HUES6 (cell line): Measurements from ENCODE around the gene CPNE6.
"Not testable (repeated sequence)": the region's sequence is repeated elsewhere in the genome, so short reads cannot be mapped to it uniquely, and the experiment has no call there.

Source experiments
- H3K27ac ChIP-seq: 2 replicates; pipeline ENCODE4 v1.7.0; 2013; ENCODE audit warnings: low read depth, mild to moderate bottlenecking, low read length, inconsistent platforms
- H3K27me3 ChIP-seq: 2 replicates; pipeline ENCODE4 v1.6.1; 2013; ENCODE audit warnings: low read length; ENCODE audit not compliant: control insufficient read depth, insufficient read depth
- H3K36me3 ChIP-seq: 2 replicates; pipeline ENCODE4 v1.6.1; 2013; ENCODE audit warnings: low read length; ENCODE audit not compliant: control insufficient read depth, insufficient read depth
- H3K4me1 ChIP-seq: 2 replicates; pipeline ENCODE4 v1.6.1; 2013; ENCODE audit warnings: low read length; ENCODE audit not compliant: control insufficient read depth, insufficient read depth
- H3K4me3 ChIP-seq: 2 replicates; pipeline ENCODE4 v1.5.1; 2013; ENCODE audit warnings: low read depth, low read length
- H3K9ac ChIP-seq: one replicate; pipeline ENCODE4 v1.6.1; 2013; ENCODE audit warnings: mild to moderate bottlenecking, low read length
- H3K9me3 ChIP-seq: 2 replicates; pipeline ENCODE4 v1.6.1; 2013; ENCODE audit warnings: low read depth, low read length; ENCODE audit not compliant: control insufficient read depth, insufficient read depth

Gene CPNE6

DNA sequence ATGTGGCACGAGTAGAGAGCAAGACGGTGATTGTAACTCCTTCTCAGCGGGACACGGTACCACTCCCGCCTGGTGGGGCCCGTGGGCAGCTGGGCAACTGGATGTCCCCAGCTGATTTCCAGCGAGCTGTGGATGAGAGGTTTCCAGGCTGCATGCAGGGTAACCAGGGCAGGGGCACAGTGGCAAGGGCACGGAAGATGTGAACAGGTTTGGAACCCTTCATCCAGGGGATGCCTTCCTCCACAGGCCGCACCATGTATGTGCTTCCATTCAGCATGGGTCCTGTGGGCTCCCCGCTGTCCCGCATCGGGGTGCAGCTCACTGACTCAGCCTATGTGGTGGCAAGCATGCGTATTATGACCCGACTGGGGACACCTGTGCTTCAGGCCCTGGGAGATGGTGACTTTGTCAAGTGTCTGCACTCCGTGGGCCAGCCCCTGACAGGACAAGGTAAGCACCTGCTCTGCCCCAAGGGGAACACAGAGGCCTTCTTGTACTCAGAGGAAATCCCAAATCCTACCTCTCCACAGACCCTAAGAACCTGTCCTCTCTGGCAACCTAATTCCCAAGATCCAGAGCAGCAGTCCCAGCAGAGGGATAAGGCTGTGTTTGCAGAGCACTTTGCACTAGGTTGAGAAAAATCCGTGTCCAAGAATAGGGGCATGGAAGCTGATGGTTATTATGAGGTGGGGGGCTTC, 27.0 kb downstream of the CPNE6 start:
- no peak overlapping the region for H3K4me3 ChIP-seq
- H3K36me3 ChIP-seq: peaks cover 63% of the 10 kb centered on the region
- H3K27ac ChIP-seq: no peak overlapping the region
- no peak overlapping the region for H3K9ac ChIP-seq
- H3K4me1 ChIP-seq: peaks cover 15% of the 10 kb centered on the region
- H3K9me3 ChIP-seq: peaks cover under 1% of the 10 kb centered on the region
- no peaks in the 10 kb centered on the region for H3K27me3 ChIP-seq

DNA sequence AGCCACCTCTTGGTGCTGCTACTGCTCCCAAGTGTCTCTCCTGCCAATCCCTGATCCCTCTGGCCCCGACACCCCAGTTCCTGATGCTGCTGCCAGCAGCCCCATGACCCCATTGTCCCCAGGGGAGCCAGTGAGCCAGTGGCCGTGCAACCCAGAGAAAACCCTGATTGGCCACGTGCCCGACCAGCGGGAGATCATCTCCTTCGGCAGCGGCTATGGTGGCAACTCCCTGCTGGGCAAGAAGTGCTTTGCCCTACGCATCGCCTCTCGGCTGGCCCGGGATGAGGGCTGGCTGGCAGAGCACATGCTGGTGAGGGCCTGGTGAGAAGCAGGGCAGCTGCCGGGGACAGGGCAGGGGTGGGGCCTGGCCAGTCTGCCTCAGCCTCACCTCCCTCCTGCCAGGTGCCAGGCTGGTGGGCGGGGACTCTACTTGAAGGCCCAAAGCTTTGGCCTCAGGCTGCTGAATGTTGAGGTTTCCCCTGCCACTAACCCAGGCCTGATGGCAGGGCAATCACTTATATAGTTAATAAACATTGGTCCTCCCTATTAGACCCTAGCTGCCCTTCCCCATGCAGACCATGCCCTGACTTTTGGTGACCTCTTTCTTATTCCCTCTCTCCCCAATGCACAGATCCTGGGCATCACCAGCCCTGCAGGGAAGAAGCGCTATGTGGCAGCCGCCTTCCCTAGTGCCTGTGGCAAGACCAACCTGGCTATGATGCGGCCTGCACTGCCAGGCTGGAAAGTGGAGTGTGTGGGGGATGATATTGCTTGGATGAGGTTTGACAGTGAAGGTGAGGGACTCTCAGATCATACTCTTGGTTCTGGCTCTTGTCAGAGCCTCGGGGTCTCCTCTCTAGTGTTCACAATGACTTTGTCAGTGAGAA, 27.8 kb downstream of the CPNE6 start:
- Histone ChIP-seq H3K27ac (no peak overlapping the region), H3K9me3 (peaks cover 9% of the 10 kb centered on the region), H3K36me3 (peaks cover 71% of the 10 kb centered on the region), H3K27me3 (no peaks in the 10 kb centered on the region), H3K4me1 (peaks cover 12% of the 10 kb centered on the region), H3K4me3 (no peak overlapping the region), H3K9ac (no peak overlapping the region)

DNA sequence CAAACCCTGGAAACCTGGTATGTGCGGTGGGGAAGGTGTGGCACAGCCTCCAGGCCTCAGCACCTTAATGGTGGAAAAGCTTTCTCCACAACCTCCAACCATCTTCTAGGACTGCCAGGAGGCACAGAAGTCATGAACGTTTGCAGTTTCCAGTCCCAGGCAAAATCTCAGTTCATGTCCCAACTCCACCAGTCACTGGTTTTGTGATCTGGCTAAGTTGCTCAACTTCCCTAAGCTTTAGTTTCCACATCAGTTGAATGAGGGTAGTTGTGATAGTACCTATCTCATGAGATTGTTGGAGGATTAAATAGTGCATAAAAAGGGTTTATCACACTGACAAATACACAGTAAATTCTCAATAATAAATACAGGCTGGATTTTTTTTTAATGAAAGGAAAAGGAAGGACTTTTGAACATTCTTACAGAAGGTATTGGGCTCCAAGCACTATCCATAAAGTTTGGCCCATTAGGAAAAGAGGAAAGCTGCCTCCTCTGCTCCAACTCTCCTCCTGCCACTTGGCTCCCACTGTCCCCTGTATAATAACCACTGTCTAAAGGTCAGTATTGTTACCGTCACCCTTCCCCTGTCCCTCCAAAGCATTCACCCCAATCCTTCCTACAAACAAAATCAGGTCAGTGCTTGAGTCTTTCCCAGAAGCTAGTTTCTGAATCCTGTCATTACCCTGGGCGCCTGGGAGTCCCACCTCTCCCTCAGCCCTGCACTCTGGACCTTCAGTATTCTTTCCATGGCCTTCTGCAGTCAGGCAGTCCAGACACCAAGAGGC, 29.0 kb downstream of the CPNE6 start:
- H3K9ac ChIP-seq: no peak overlapping the region
- H3K9me3 ChIP-seq: peaks cover 20% of the 10 kb centered on the region
- no peaks in the 10 kb centered on the region for H3K27me3 ChIP-seq
- peaks cover 5% of the 10 kb centered on the region for H3K4me1 ChIP-seq
- no peak overlapping the region for H3K27ac ChIP-seq
- no peak overlapping the region for H3K4me3 ChIP-seq
- H3K36me3 ChIP-seq: peaks cover 78% of the 10 kb centered on the region

DNA sequence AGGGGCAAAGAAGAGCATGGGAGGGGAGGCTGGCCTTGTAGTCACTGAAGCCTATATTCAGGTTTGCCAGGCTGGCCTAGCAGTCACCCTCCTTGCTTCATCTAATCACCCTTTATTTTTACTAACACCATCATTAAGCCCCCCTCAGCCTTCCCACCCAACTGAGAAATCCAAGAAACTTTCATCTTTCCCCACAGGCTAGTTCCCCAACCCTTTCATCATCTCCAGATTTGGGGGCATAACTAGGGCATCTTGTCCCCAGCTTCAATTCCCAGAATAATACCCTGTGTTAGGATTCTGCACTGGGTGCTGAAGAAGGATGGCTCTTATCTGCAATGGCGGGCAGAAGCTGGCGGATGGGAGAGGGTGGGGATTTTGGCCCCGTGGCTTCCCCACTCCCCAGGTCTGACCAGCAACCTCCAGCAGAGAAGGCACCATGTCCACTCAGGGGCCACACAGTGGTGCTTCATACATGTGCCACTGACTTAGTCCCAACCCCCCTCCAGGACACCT, 29.7 kb downstream of the CPNE6 start:
- H3K27me3 ChIP-seq: no peaks in the 10 kb centered on the region
- no peak overlapping the region for H3K27ac ChIP-seq
- H3K36me3 ChIP-seq: peaks cover 78% of the 10 kb centered on the region
- H3K4me3 ChIP-seq: no peak overlapping the region
- peaks cover 20% of the 10 kb centered on the region for H3K9me3 ChIP-seq
- H3K4me1 ChIP-seq: no peaks in the 10 kb centered on the region
- no peak overlapping the region for H3K9ac ChIP-seq

DNA sequence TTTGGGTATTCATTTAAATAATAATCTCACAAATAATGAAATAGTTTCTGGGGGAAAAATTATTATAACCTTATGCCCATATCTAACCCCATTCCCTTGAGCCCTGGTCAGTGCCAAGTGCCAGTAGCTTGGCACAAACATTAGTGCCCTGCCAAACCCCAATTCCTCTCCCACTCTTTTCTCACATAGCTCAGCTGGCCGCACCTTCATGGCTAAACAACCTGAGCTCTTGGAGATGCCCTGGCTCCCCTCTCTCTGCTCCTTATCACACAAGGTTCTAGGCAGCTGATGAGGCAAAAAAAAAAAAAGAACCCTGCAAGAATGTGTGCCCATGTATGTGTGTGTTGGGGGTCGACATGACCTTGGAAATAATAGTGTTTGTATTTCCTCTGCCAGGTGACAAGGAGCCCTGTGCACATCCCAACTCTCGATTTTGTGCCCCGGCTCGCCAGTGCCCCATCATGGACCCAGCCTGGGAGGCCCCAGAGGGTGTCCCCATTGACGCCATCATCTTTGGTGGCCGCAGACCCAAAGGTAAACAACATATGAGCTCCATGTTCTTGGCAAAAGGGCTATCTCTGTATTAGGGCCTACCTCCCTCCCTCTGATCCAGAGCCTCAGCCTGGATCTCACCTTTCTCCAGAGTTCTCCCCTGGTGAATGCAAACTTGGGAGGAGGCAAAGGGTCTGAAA, 31.1 kb downstream of the CPNE6 start:
- Histone ChIP-seq H3K27me3 (no peaks in the 10 kb centered on the region), H3K9me3 (peaks cover 20% of the 10 kb centered on the region), H3K4me3 (no peak overlapping the region), H3K9ac (no peak overlapping the region), H3K27ac (no peak overlapping the region), H3K4me1 (no peaks in the 10 kb centered on the region), H3K36me3 (peaks cover 70% of the 10 kb centered on the region)

DNA sequence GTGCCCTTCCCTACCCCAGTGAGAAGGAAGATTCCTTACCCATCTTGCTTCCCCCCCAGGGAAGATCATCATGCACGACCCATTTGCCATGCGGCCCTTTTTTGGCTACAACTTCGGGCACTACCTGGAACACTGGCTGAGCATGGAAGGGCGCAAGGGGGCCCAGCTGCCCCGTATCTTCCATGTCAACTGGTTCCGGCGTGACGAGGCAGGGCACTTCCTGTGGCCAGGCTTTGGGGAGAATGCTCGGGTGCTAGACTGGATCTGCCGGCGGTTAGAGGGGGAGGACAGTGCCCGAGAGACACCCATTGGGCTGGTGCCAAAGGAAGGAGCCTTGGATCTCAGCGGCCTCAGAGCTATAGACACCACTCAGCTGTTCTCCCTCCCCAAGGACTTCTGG, 32.1 kb downstream of the CPNE6 start:
- Histone ChIP-seq H3K4me3 (no peak overlapping the region), H3K27ac (no peak overlapping the region), H3K36me3 (peaks cover 61% of the 10 kb centered on the region), H3K4me1 (no peaks in the 10 kb centered on the region), H3K9ac (no peak overlapping the region), H3K27me3 (no peaks in the 10 kb centered on the region), H3K9me3 (peaks cover 20% of the 10 kb centered on the region)

DNA sequence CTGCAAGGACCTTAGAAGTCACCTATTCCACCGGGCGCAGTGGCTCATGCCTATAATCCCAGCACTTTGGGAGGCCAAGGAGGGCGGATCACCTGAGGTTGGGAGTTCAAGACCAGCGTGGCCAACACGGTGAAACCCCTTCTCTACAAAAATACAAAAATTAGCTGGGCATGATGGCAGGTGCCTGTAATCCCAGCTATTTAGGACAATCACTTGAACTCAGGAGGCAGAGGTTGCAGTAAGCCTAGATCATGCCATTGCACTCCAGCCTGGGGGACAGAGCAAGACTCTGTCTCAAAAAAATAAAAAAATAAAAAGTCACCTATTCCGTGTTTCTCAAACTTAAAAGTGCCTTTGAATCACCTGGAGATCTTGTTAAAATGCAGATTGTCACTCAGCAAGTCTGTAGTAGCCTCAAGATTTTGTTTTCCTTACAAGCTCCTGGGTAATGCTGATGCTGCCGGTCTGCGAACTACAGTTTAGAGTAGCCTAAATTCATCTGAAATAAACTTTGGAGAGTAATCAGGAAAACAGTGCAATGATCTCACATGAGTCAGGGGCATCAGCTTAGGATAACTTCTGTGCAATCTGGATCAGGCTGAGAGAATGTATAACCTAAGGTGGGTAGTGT, 34.4 kb downstream of the CPNE6 start:
- peaks cover 39% of the 10 kb centered on the region for H3K36me3 ChIP-seq
- H3K4me1 ChIP-seq, H3K9ac ChIP-seq, H3K27me3 ChIP-seq, H3K4me3 ChIP-seq, H3K27ac ChIP-seq: not testable (repeated sequence)
- H3K9me3 ChIP-seq: peaks cover 20% of the 10 kb centered on the region

DNA sequence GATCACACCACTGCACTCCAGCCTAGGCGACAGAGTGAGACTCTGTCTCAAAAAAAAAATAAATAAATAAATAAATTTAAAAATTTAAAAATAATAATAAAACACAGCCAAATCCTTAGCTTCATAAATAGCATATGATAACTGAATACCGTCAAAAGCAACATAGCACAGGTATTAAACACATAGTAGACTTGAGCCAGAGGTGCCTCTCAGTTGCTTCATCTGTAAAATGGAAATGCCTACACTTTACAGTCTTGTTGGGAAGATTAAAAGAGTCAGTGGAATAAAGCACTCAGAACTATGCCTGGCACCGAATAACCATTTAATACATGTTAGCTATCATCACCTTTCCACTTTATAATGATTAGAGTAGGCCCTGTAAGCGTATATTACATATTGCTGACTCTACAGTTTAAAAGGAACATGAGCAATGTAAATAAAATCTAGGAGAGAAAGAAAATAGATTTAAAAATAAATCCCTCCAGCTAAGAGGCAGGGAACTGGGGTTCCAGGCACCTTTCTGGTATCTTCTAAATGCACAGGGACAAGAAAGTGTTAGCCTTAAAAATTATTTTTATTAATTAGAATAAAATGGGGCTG, 35.4 kb downstream of the CPNE6 start:
- Histone ChIP-seq H3K4me3 (no peak overlapping the region), H3K9ac (no peak overlapping the region), H3K4me1 (no peaks in the 10 kb centered on the region), H3K36me3 (peaks cover 28% of the 10 kb centered on the region), H3K9me3 (peaks cover 20% of the 10 kb centered on the region), H3K27me3 (no peaks in the 10 kb centered on the region), H3K27ac (no peak overlapping the region)

DNA sequence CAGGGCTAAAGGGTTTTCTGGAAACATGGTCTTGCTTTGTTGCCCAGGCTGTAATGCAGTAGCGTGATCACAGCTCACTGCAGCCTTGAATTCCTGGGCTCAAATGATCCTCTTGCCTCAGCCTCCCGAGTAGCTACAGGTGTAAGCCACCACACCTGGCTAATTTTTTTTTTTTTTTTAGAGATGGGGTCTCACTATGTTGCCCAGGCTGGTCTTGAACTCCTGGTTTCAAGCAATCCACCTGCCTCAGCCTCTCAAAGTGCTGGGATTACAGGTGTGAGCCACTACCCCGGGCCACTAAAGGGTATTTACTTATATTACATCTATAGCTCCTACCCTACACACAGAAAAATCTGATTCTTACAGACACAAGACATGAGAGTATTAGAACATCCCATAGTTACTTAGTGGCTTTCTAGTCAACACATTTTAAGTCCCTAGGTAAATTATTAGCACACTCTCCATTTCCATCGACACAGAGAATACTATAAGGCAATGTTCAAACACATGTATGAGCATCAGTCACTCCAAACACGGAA, 37.0 kb downstream of the CPNE6 start:
- Histone ChIP-seq H3K9ac (no peak overlapping the region), H3K9me3 (peaks cover 19% of the 10 kb centered on the region), H3K4me3 (no peak overlapping the region), H3K36me3 (peaks cover 16% of the 10 kb centered on the region), H3K4me1 (no peaks in the 10 kb centered on the region), H3K27me3 (no peaks in the 10 kb centered on the region), H3K27ac (no peak overlapping the region)
